Adipocyte (in vitro differentiated cells): ENCODE results near the gene SPAG5.

Experiments
- DNase-seq: peaks from one replicate; pipeline ENCODE4 v3.0.0-alpha.2; 2015; ENCODE audit warnings: low read depth
- H3K27me3 ChIP-seq: replicated peaks from 2 replicates; pipeline ENCODE4 v1.7.0; 2013; ENCODE audit warnings: mild to moderate bottlenecking, low read length, moderate library complexity; ENCODE audit not compliant: control insufficient read depth, insufficient read depth
- H3K36me3 ChIP-seq: 2 replicates; pipeline ENCODE4 v1.7.0; 2013; ENCODE audit warnings: low read length, mild to moderate bottlenecking, moderate library complexity; ENCODE audit not compliant: control insufficient read depth, insufficient read depth, severe bottlenecking
- H3K4me1 ChIP-seq: 2 replicates; pipeline ENCODE4 v1.7.0; 2013; ENCODE audit warnings: mild to moderate bottlenecking, low read length, moderate library complexity; ENCODE audit not compliant: control insufficient read depth, insufficient read depth
- H3K4me3 ChIP-seq: 2 replicates; pipeline ENCODE4 v1.7.0; 2013; ENCODE audit warnings: mild to moderate bottlenecking, low read length, moderate library complexity
- H3K9ac ChIP-seq: 2 replicates; pipeline ENCODE4 v1.7.0; 2013; ENCODE audit warnings: mild to moderate bottlenecking, low read length, moderate library complexity
- H3K9me3 ChIP-seq: 2 replicates; pipeline ENCODE4 v1.7.0; 2013; ENCODE audit warnings: mild to moderate bottlenecking, low read length, moderate library complexity; ENCODE audit not compliant: control insufficient read depth

The SPAG5 gene, protein sequence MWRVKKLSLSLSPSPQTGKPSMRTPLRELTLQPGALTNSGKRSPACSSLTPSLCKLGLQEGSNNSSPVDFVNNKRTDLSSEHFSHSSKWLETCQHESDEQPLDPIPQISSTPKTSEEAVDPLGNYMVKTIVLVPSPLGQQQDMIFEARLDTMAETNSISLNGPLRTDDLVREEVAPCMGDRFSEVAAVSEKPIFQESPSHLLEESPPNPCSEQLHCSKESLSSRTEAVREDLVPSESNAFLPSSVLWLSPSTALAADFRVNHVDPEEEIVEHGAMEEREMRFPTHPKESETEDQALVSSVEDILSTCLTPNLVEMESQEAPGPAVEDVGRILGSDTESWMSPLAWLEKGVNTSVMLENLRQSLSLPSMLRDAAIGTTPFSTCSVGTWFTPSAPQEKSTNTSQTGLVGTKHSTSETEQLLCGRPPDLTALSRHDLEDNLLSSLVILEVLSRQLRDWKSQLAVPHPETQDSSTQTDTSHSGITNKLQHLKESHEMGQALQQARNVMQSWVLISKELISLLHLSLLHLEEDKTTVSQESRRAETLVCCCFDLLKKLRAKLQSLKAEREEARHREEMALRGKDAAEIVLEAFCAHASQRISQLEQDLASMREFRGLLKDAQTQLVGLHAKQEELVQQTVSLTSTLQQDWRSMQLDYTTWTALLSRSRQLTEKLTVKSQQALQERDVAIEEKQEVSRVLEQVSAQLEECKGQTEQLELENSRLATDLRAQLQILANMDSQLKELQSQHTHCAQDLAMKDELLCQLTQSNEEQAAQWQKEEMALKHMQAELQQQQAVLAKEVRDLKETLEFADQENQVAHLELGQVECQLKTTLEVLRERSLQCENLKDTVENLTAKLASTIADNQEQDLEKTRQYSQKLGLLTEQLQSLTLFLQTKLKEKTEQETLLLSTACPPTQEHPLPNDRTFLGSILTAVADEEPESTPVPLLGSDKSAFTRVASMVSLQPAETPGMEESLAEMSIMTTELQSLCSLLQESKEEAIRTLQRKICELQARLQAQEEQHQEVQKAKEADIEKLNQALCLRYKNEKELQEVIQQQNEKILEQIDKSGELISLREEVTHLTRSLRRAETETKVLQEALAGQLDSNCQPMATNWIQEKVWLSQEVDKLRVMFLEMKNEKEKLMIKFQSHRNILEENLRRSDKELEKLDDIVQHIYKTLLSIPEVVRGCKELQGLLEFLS

DNA sequence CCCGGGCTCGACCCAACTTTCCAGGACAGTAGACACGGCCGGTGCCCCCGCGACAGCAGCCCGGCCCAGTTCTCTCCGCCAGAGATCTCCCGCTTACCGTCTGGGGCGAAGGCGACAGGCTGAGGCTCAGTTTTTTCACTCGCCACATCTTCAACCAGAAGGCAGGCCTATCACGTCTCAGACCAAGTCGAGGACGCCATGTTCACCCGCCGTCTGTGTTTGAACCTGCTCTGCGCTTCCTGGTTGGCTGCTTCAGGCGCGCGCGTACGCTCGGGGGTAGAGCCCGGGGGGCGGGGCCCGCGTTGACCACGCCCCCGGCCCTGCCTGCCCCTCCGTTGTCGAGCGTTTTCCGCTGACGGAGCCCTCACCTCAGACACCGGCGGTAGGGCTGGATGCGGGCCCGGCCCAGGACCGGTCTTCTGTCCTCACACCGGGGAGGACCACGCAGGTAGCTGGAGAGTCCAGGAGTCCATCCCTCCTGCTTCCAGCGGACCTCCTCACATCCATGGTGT is at the start of gene SPAG5:
TSS of gene SPAG5 (minus strand) at position 227 of the 512 bp plus-strand sequence. CDS start at position 148, 79 bp downstream.
- Histone ChIP-seq H3K4me1 (peaks cover 13% of the 10 kb centered on the region), H3K27me3 (no peaks in the 10 kb centered on the region), H3K36me3 (no peaks in the 10 kb centered on the region), H3K9me3 (no peaks in the 10 kb centered on the region), H3K4me3 (peak within 1 kb of the TSS; percentile 96), H3K9ac (peak within 1 kb of the TSS; percentile 78)
- peak; percentile 97 for DNase-seq

DNA sequence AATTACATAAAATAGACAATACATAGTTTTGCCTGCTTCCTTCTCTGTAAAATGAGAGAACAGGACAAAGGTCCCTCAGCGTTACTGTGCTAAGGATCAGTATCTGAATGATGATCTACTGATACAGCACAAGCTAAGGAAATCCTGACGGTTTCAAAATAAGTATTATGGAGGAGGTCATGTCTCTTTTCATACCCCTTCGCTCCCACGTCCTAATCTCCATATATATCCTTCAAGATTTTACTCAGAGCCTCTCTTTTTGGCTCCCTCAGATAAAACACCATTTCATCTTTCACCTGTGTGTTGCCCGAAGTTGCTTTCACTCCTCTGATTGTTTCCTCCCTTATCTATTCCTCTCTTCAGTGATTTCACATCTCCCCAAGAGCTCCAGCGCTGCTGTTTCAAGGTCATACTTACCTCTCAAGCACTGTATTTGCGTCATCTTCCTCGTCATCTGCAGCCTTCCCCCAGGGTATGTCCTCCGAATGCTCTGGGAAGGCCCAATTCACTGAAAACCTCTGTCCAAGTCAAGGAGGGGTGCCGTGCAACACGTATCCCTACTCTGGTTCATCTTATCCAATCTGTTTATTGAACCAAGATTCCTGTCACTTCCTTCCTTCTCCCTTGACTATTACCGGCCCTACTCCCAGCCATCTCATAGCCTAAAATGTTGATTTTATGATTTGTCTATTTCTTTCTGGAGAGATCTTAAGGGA is 47.4 kb upstream of the SPAG5 start:
- Histone ChIP-seq H3K4me1 (peaks cover 22% of the 10 kb centered on the region), H3K4me3 (peak overlapping the region; percentile 95), H3K9me3 (no peaks in the 10 kb centered on the region), H3K9ac (peak overlapping the region; percentile 91), H3K36me3 (peaks cover 41% of the 10 kb centered on the region), H3K27me3 (no peaks in the 10 kb centered on the region)
- no peak for DNase-seq

DNA sequence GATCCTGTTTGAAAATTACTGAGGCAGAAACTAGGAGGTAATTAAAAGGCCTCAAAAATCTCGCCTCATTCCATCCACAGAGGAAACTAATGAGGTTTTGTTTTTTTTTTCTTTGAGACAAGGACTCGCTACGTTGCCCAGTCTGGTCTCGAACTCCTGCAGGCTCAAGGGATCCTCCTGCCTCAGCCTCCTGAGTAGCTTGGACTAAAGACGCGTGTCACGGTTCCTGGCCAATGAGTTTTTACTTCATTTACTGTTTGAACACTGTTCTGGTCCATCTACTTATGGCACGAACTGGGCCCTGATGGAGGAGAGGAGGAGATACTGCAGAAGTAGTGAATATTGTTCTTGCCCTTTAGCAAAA is 46.7 kb upstream of the SPAG5 start:
- no peaks in the 10 kb centered on the region for H3K27me3 ChIP-seq
- no peak for DNase-seq
- no peaks in the 10 kb centered on the region for H3K9me3 ChIP-seq
- peaks cover 22% of the 10 kb centered on the region for H3K4me1 ChIP-seq
- peak overlapping the region; percentile 95 for H3K4me3 ChIP-seq
- H3K36me3 ChIP-seq, result peaks cover 42% of the 10 kb centered on the region
- H3K9ac ChIP-seq, result peak overlapping the region; percentile 91

DNA sequence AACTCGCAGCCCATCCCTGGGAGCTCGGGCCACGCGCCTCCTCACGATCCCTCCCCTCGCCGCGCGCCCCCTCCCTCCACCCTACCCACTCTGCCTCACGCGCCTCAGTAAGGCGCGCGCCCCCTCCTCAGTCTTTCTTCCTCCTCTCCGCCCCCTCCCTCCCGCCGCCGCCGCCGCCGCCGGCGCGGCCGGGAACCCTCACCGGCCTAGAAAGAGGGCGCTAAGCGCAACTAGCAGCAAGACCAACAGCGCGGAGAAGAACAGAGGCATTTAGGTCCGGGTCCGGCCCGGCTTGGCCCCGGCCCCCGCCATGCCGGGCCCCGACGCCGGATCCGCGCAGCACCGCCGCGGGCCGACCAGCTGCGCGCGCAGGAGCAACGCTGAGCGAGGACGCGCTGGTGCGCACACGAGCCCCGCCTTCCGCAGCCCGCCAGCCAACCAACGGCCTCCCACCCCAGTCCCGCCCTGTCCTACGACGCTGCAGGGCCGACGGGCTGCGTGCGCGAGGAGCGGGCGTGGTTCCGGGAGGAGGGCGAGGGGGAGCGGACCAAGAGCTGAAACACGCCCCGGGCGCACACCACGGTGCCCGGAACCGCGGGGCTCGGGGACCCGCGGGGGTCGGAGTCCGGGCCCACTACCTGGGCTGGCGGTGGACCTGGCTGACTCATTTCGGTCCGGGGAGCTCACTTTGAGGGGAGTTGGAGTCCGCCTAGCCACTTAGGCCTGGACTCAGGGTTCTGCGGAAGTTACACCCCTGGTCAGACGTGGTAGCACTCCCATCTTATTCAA is 46.2 kb upstream of the SPAG5 start, which contains the start of gene BLTP2:
TSS of gene BLTP2 (minus strand) at position 372 of the 789 bp plus-strand sequence. CDS start at position 270, 102 bp downstream.
- peak within 1 kb of the TSS; percentile 95 for H3K4me3 ChIP-seq
- H3K4me1 ChIP-seq, result peaks cover 22% of the 10 kb centered on the region
- peak within 1 kb of the TSS; percentile 91 for H3K9ac ChIP-seq
- peak; percentile 99 for DNase-seq
- peaks cover 43% of the 10 kb centered on the region for H3K36me3 ChIP-seq
- no peaks in the 10 kb centered on the region for H3K27me3 ChIP-seq
- H3K9me3 ChIP-seq, result no peaks in the 10 kb centered on the region

DNA sequence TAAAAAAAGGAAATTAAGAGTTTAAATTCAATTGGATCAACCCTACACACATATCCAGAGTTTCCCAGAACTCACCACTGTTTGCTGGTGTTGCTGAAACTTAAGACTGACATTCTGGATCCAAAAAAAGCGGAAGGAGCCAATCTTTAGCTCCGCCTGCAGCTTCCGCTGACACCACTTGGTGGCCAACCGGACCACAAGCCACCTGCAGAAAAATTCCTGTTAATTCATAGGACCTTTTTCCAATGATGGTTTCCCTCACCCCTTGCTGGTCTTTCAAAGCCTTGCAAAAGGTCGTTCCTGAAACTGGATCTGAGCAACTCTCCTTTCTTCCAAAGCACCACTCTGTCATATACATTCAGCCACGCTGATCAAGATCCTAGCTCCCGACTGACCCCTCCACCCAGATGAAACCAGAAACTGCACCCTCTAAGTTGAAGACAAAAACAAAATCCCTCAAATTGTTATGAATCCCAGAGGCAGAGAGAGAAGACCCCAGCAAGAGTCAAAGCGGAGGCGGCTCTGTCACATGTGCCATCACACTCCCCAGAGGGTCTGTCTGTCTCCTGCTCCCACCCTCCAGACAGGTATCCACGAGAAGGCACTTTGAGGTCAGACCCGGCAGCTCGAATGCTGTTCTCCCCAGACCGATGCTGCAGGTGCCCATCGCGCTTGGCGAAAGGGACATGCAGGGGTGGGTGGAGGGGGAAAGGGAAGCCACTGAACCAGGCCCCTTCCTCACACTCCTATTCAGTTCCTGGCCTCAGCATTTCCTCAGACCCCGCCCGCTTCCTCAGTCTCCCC is 45.4 kb upstream of the SPAG5 start:
- H3K27me3 ChIP-seq, result no peaks in the 10 kb centered on the region
- peak; percentile 82 for DNase-seq
- H3K36me3 ChIP-seq, result peaks cover 49% of the 10 kb centered on the region
- peaks cover 22% of the 10 kb centered on the region for H3K4me1 ChIP-seq
- H3K9ac ChIP-seq, result peak overlapping the region; percentile 91
- H3K4me3 ChIP-seq, result peak overlapping the region; percentile 95
- no peaks in the 10 kb centered on the region for H3K9me3 ChIP-seq

DNA sequence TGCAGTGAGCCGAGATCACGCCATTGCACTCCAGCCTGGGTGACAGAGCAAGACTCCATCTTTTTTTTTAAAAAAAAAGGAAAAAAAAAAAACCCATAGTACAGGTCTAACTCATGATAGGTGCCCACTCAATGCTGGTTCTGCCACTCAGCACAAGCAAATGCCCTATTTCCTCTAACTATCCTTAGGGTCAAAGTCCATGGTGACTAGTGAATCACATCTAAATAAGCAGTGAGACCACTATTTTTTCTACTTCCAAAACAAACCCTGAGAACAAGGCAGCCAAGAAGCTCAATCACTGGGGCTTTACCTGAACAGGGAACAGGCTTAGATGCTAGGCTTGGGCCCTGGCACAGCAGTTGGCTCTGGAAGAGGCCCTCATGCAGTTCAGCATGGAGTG is 42.8 kb upstream of the SPAG5 start:
- Histone ChIP-seq H3K9me3 (no peaks in the 10 kb centered on the region), H3K9ac (no peak overlapping the region), H3K27me3 (no peaks in the 10 kb centered on the region), H3K36me3 (peaks cover 64% of the 10 kb centered on the region), H3K4me3 (no peak overlapping the region), H3K4me1 (peaks cover 20% of the 10 kb centered on the region)
- DNase-seq, result no peak

DNA sequence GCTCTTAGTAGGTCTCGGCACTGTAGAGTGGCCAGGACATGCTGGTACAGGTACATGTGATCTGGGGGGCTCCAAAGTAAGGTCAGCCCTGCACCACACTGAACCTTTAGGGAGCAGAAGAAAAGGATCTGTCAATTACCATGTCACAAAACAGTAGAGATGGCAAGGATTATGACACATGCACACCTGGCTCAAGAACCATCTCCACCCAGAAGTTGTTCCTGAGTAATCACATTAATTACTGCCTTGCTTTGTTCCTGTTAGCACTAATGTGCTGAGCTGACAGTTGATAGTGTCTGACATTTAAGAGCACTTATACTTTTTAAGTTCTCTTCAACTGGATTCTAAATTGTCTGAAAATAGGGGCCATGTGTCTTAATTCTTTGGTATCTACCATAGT is 36.7 kb upstream of the SPAG5 start:
- H3K9me3 ChIP-seq, result no peaks in the 10 kb centered on the region
- H3K36me3 ChIP-seq, result peaks cover 98% of the 10 kb centered on the region
- no peaks in the 10 kb centered on the region for H3K27me3 ChIP-seq
- H3K9ac ChIP-seq, result no peak overlapping the region
- H3K4me1 ChIP-seq, result no peaks in the 10 kb centered on the region
- no peak overlapping the region for H3K4me3 ChIP-seq
- DNase-seq, result no peak

DNA sequence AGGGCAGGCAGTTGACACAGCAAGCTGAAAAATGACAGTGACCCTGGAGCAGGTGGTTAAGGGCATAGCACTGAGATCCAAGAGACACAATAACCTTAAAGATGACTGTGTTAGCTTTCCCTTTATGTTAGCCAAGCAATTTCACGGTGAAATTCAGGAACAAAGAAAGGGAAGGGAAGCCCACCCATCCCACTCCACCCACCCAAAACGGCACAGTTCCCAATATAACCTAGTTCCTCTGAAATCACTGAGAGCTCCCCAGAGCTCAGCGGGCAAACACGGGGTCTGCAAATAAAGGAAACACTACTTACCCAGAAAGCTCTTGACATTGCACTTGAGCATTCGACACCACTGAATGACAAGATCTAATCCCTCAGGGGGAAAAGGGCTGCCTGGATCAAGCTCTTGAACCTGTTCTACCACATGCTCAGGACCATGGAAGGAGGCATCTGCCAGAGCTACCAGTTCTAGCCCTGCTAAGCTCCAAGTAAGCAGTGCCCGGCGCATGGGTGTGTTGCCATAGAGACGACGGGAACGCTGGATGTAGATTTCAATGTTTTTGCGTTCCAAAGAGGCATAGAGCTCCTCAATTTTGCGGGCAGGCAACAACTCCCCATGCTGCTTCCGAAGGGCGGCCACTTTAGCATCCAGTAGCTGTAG is 35.5 kb upstream of the SPAG5 start:
- peaks cover 95% of the 10 kb centered on the region for H3K36me3 ChIP-seq

DNA sequence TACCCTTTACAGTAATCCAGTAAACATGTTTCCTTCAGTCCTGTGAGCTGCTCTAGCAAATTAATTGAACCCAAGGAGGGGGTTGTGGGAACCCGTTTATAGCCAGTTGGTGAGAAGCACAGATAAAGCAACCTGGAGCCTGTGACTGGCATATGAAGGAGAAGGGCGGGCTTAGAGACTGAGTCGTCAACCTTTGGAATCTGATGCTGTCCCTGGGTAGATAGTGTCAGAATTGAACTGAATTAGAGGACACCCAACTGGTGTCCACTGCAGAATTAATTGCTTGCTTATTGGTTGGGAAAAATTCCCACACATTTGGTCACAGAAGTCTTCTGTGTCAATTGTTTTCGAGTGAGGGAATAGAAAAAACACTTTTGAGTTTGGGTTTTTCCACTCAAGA is 28.0 kb upstream of the SPAG5 start:
- Histone ChIP-seq H3K27me3 (no peaks in the 10 kb centered on the region), H3K9me3 (no peaks in the 10 kb centered on the region), H3K9ac (no peak overlapping the region), H3K4me3 (no peak overlapping the region), H3K4me1 (no peaks in the 10 kb centered on the region), H3K36me3 (peaks cover 69% of the 10 kb centered on the region)
- no peak for DNase-seq

More for the DNA sequence above, 35.5 kb upstream of the SPAG5 start:
- Histone ChIP-seq H3K9me3 (no peaks in the 10 kb centered on the region), H3K4me3 (no peak overlapping the region), H3K4me1 (no peaks in the 10 kb centered on the region), H3K27me3 (no peaks in the 10 kb centered on the region), H3K9ac (no peak overlapping the region)
- DNase-seq, result no peak
